ENCODE measurements around the gene EPHA2. TPM values are rescaled to one million over a fixed set of nuclear protein-coding genes. Genes with fewer than 3 reads are reported as not detected.
A peak's percentile ranks its signal among the peaks of the same experiment; 100 is the strongest.

Gene EPHA2
- total and polyA plus RNA-seq, 12 donors = 7.8 to 25.1 (median 11.3) TPM

DNA sequence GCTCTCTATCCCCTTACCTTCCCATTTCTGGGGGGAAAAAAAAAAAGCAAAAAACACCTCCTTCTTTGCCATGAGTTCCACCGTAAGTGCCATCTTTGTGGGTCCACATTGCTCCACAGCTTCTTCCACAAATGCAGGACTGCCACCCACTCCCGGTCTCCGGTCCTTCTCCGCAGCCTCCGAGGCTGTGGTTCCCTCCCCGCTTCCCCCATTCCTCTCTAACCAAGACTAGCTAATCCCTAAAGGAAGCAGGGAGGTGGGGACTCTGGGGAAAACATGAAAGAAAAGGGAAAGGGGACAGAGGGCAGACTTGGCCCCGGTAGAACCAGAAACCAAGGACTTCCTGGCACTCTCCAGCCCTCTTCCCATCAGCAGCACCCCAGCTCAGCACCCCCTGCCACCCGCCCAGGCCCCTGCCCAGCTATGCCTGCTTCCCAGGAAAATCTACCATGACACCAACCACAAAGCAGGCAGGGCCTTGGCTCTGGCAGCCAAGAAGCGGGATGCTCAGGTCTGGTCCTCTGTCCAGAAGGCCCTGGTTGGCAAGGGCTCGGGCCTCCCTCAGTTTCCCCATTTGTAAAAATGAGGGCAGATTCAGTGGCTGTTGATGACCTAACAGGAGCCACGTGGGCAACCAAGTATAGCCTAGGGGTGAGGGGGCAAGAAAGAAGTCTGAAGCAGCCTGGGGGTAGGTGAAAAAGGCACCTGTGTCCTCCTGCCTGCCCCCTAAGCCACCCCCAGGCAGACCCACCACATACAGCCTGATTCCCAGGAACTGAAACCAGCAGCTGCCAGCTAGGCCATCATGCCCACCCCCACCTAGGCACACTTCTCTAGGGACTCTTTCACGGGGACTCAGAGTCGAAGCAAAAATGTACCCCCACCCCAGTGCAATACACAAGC is 2.5 kb downstream of the EPHA2 start:
- DNase-seq = no peak
- WGBS, 2 donors = 53 to 54% methylated on average over 13 of the region's 13 CpGs
- Histone ChIP-seq H3K36me3 (peaks cover 0 to 25% (median 17%) of the 10 kb centered on the region in 9 donors), H3K27me3 (peaks cover 0 to 33% (median 0%) of the 10 kb centered on the region in 7 donors), H3K4me1 (peaks cover 36 to 80% (median 58%) of the 10 kb centered on the region in 9 donors), H3K9me3 (no peaks in the 10 kb centered on the region), H3K27ac (peak overlapping the region; percentile 69 to 97 (median 94)), H3K4me3 (peak overlapping the region; percentile 57 to 95 (median 81))
- no peak for ATAC-seq
- no peak for TF ChIP-seq CTCF (IDR thresholded peaks at IDR 0.05)
- intact Hi-C loops (cut with DNase I) = loop anchor here in 1 of 10 donors (5.0 kb wide), 1 partner anchor 34 kb away; no protein-coding TSS in a partner anchor

GRCh38 chr1:16152481-16153087 is 3.3 kb downstream of the EPHA2 start:
- TF ChIP-seq CTCF (IDR thresholded peaks at IDR 0.05) = no peak
- peak; percentile 53 to 59 for DNase-seq
- Histone ChIP-seq H3K9me3 (no peaks in the 10 kb centered on the region), H3K4me3 (peak overlapping the region; percentile 57 to 95 (median 81)), H3K36me3 (peaks cover 0 to 33% (median 21%) of the 10 kb centered on the region in 9 donors), H3K4me1 (peaks cover 37 to 84% (median 66%) of the 10 kb centered on the region in 9 donors), H3K27ac (peak overlapping the region; percentile 69 to 97 (median 94)), H3K27me3 (peaks cover 0 to 33% (median 0%) of the 10 kb centered on the region in 7 donors)
- ATAC-seq = peak in 7 of 8 donors; percentile 0 to 44 (median 20)
- WGBS, 2 donors = 42 to 53% methylated on average over 16 of the region's 16 CpGs
- intact Hi-C loops (cut with DNase I) = loop anchor here in 1 of 10 donors (5.0 kb wide), 1 partner anchor 35 kb away; no protein-coding TSS in a partner anchor

DNA sequence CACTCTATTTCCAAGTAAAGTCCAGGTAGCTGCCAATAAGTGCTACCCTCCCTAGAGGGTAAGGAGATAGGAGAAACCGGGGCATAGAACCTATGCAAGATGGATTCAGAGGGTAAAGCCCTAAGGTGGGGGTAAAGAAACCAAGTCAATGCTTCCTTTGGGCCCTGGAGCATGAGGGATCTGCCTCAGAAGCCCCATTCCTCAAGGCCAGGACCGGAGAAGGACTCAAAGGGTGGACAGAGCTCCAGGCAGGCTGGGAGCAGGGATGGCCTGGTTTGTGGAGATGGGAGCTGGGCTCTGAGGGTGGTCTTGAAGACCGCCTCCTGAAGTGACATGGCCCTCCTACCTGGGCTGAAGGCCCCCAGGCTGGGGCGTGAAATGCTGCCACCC is 3.9 kb downstream of the EPHA2 start:
- WGBS, 2 donors = 75 to 85% methylated on average over 4 of the region's 4 CpGs
- Histone ChIP-seq H3K4me1 (peaks cover 40 to 84% (median 72%) of the 10 kb centered on the region in 9 donors), H3K27ac (peak overlapping the region; percentile 69 to 97 (median 94)), H3K4me3 (peak overlapping the region in 9 of 10 donors; percentile 22 to 89 (median 74)), H3K27me3 (peaks cover 0 to 33% (median 0%) of the 10 kb centered on the region in 7 donors), H3K9me3 (no peaks in the 10 kb centered on the region), H3K36me3 (peaks cover 0 to 39% (median 21%) of the 10 kb centered on the region in 9 donors)
- ATAC-seq = no peak
- no peak for DNase-seq
- intact Hi-C loops (cut with DNase I) = loop anchor here in 1 of 10 donors (5.0 kb wide), 1 partner anchor 35 kb away; no protein-coding TSS in a partner anchor
- TF ChIP-seq CTCF (IDR thresholded peaks at IDR 0.05) = no peak

Measured in heart right ventricle (tissue), 16 donors.